NCI-H510A (cell line): Measurements from ENCODE around the gene ZFP69B.

ENCODE experiments used
- DNase-seq: peaks from one replicate; lab custom pipeline; 2025; lab: John Stamatoyannopoulos, UW

ZFP69B gene

GRCh38 chr1:40449684-40450494 lies at the start of gene ZFP69B:
ZFP69B (plus strand) TSS chr1:40450476; CDS start chr1:40450962, 486 bp downstream.
- DNase-seq = peak; percentile 96

- DNase-seq = no peak
These were observed 48.6 kb upstream of the ZFP69B start for GRCh38 chr1:40401473-40402201.

- DNase-seq = peak; percentile 48
These were observed 45.4 kb upstream of the ZFP69B start for GRCh38 chr1:40404670-40405462.

GRCh38 chr1:40405812-40406211 lies 44.5 kb upstream of the ZFP69B start:
- DNase-seq = no peak

GRCh38 chr1:40407453-40407852 lies 42.8 kb upstream of the ZFP69B start:
- DNase-seq = no peak

- no peak for DNase-seq
These were observed 40.8 kb upstream of the ZFP69B start for GRCh38 chr1:40409467-40409866.

GRCh38 chr1:40411294-40411693 lies 39.0 kb upstream of the ZFP69B start:
- DNase-seq = no peak

- DNase-seq = no peak
These were observed 38.4 kb upstream of the ZFP69B start for GRCh38 chr1:40411843-40412242.

- no peak for DNase-seq
These were observed 36.6 kb upstream of the ZFP69B start for GRCh38 chr1:40413527-40414252.

GRCh38 chr1:40414331-40414730 lies 35.9 kb upstream of the ZFP69B start:
- no peak for DNase-seq

GRCh38 chr1:40416709-40417108 lies 33.6 kb upstream of the ZFP69B start:
- DNase-seq = no peak

GRCh38 chr1:40421431-40422384 lies 28.6 kb upstream of the ZFP69B start:
- DNase-seq = no peak

GRCh38 chr1:40422630-40423263 lies 27.5 kb upstream of the ZFP69B start:
- no peak for DNase-seq

- DNase-seq = no peak
These were observed 27.0 kb upstream of the ZFP69B start for GRCh38 chr1:40423264-40423642.

GRCh38 chr1:40423951-40424618 lies 26.2 kb upstream of the ZFP69B start:
- no peak for DNase-seq

- no peak for DNase-seq
These were observed 25.1 kb upstream of the ZFP69B start for GRCh38 chr1:40425198-40425597.

GRCh38 chr1:40431385-40431784 lies 18.9 kb upstream of the ZFP69B start:
- DNase-seq = no peak

GRCh38 chr1:40432644-40433390 lies 17.5 kb upstream of the ZFP69B start:
- no peak for DNase-seq

GRCh38 chr1:40435471-40435870 lies 14.8 kb upstream of the ZFP69B start:
- no peak for DNase-seq
